ENCODE data around the gene GDF11.

GDF11 gene

GRCh38 chr12:55694651-55695050, 48.3 kb upstream of the GDF11 start:
- no peaks in the 10 kb centered on the region for H3K79me2 ChIP-seq (ENCODE audit: control insufficient read depth, low read length)
- no peaks in the 10 kb centered on the region for H3K9me2 ChIP-seq (replicated peaks; ENCODE audit: control insufficient read depth, low read length)
- H3K4me1 ChIP-seq (ENCODE audit: control insufficient read depth, low read length): no peaks in the 10 kb centered on the region
- H3K36me3 ChIP-seq (ENCODE audit: control insufficient read depth, low read length): no peaks in the 10 kb centered on the region
- H3F3A ChIP-seq (ENCODE audit: control insufficient read depth, insufficient read depth): no peaks in the 10 kb centered on the region
- H4K20me1 ChIP-seq (ENCODE audit: control insufficient read depth, insufficient read depth, low read depth, low read length): no peaks in the 10 kb centered on the region
- H3K27me3 ChIP-seq (ENCODE audit: control insufficient read depth, low read length): peaks cover 11% of the 10 kb centered on the region; the same call in 1 of the 2 replicates
- no peak overlapping the region for H3K4me3 ChIP-seq (ENCODE audit: low read length)
- no peak overlapping the region for H3K27ac ChIP-seq (ENCODE audit: low read depth, low read length)
- no peak overlapping the region for H3K4me2 ChIP-seq (ENCODE audit: low read length)
- no peaks in the 10 kb centered on the region for H3K9me3 ChIP-seq (ENCODE audit: control insufficient read depth, insufficient read depth, low read length)
- TF ChIP-seq CTCF (IDR thresholded peaks at IDR 0.05; ENCODE audit: low read depth, low read length, poor library complexity, severe bottlenecking): no peak
- TF ChIP-seq EZH2phosphoT487 (IDR thresholded peaks at IDR 0.05; ENCODE audit: borderline replicate concordance, low read length): no peak

DNA sequence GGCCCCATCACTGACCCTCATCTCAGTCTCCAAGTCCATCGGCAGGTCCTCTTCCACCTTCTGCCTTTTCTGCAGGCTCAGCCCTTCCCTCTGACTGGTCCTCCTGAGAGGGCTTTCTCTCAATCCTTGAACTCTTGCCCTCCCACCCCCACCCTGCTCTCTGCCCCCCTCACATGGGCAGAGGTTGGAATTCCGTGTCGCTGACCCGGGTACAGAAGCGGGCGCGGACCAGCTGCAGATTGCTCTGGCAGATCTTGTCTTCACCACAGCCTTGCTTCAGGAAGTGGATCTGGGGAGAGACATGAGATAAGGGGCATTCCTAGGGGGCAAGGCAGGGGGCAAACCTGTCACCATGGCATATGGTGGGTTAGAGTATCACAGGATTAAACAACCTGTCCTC, 47.6 kb upstream of the GDF11 start:
- Histone ChIP-seq H3K4me1 (ENCODE audit: control insufficient read depth, low read length) (no peaks in the 10 kb centered on the region), H3K9me3 (ENCODE audit: control insufficient read depth, insufficient read depth, low read length) (no peaks in the 10 kb centered on the region), H3F3A (ENCODE audit: control insufficient read depth, insufficient read depth) (no peaks in the 10 kb centered on the region), H3K27me3 (ENCODE audit: control insufficient read depth, low read length) (peaks cover 11% of the 10 kb centered on the region; the same call in 1 of the 2 replicates), H3K36me3 (ENCODE audit: control insufficient read depth, low read length) (no peaks in the 10 kb centered on the region), H3K27ac (ENCODE audit: low read depth, low read length) (no peak overlapping the region), H3K4me3 (ENCODE audit: low read length) (no peak overlapping the region), H3K79me2 (ENCODE audit: control insufficient read depth, low read length) (no peaks in the 10 kb centered on the region), H3K4me2 (ENCODE audit: low read length) (no peak overlapping the region), H3K9me2 (replicated peaks; ENCODE audit: control insufficient read depth, low read length) (no peaks in the 10 kb centered on the region), H4K20me1 (ENCODE audit: control insufficient read depth, insufficient read depth, low read depth, low read length) (no peaks in the 10 kb centered on the region)
- TF ChIP-seq CTCF (IDR thresholded peaks at IDR 0.05; ENCODE audit: low read depth, low read length, poor library complexity, severe bottlenecking): no peak
- TF ChIP-seq EZH2phosphoT487 (IDR thresholded peaks at IDR 0.05; ENCODE audit: borderline replicate concordance, low read length): no peak

- H3K9me2 ChIP-seq (replicated peaks; ENCODE audit: control insufficient read depth, low read length): no peaks in the 10 kb centered on the region
- H3K4me1 ChIP-seq (ENCODE audit: control insufficient read depth, low read length): no peaks in the 10 kb centered on the region
- no peaks in the 10 kb centered on the region for H3K36me3 ChIP-seq (ENCODE audit: control insufficient read depth, low read length)
- no peak overlapping the region for H3K27ac ChIP-seq (ENCODE audit: low read depth, low read length)
- H3K4me2 ChIP-seq (ENCODE audit: low read length): no peak overlapping the region
- H3K27me3 ChIP-seq (ENCODE audit: control insufficient read depth, low read length): peaks cover 11% of the 10 kb centered on the region; the same call in 1 of the 2 replicates
- H3F3A ChIP-seq (ENCODE audit: control insufficient read depth, insufficient read depth): no peaks in the 10 kb centered on the region
- no peak overlapping the region for H3K4me3 ChIP-seq (ENCODE audit: low read length)
- no peaks in the 10 kb centered on the region for H3K9me3 ChIP-seq (ENCODE audit: control insufficient read depth, insufficient read depth, low read length)
- no peaks in the 10 kb centered on the region for H3K79me2 ChIP-seq (ENCODE audit: control insufficient read depth, low read length)
- no peaks in the 10 kb centered on the region for H4K20me1 ChIP-seq (ENCODE audit: control insufficient read depth, insufficient read depth, low read depth, low read length)
- TF ChIP-seq EZH2phosphoT487 (IDR thresholded peaks at IDR 0.05; ENCODE audit: borderline replicate concordance, low read length) (no peak), CTCF (IDR thresholded peaks at IDR 0.05; ENCODE audit: low read depth, low read length, poor library complexity, severe bottlenecking) (no peak)
Observed at GRCh38 chr12:55696141-55696540, 46.8 kb upstream of the GDF11 start.

Data from DOHH2 (cell line).